CD4-positive, CD25-positive, alpha-beta regulatory T cell (primary cell): ENCODE measurements around the gene DNAJC3. TPM values are rescaled to one million over a fixed set of nuclear protein-coding genes. Genes with fewer than 3 reads are reported as not detected.
A peak's percentile ranks its signal among the peaks of the same experiment; 100 is the strongest.

Experiments used
- ATAC-seq, 2 donors: fragments of 150-1000 bp; cut with Tn5 transposase; one replicate each; pipeline ENCODE4 v1.10.0; 2021; ENCODE audit warnings: low read depth in 2 of 2, moderate number of reproducible peaks in 2 of 2, moderate library complexity in 1 of 2
- DNase-seq, 3 donors: peaks; one replicate each; pipeline versions ENCODE4 v3.0.0 to v3.0.0-alpha.2; 2012 to 2022; ENCODE audit warnings: mixed read lengths in 1 of 3
- H3K27ac ChIP-seq: one replicate; pipeline ENCODE4 v1.7.0; 2013; ENCODE audit warnings: mild to moderate bottlenecking, low read length; ENCODE audit not compliant: insufficient read depth, poor library complexity, severe bottlenecking
- H3K27me3 ChIP-seq: one replicate; pipeline ENCODE4 v1.7.0; 2013; ENCODE audit warnings: low read length; ENCODE audit not compliant: control insufficient read depth, insufficient read depth
- H3K36me3 ChIP-seq: one replicate; pipeline ENCODE4 v1.7.0; 2013; ENCODE audit warnings: mild to moderate bottlenecking, low read length, moderate library complexity; ENCODE audit not compliant: control insufficient read depth, insufficient read depth
- H3K4me1 ChIP-seq: 2 replicates; pipeline ENCODE4 v1.7.0; 2013; ENCODE audit warnings: mild to moderate bottlenecking, low read length; ENCODE audit not compliant: insufficient read depth, control insufficient read depth, poor library complexity, severe bottlenecking
- H3K4me3 ChIP-seq: one replicate; pipeline ENCODE4 v1.7.0; 2013; ENCODE audit warnings: low read depth, mild to moderate bottlenecking, low read length, moderate library complexity
- H3K9me3 ChIP-seq, 2 experiments: 1 replicate in 1 of 2; 2 replicates in 1 of 2; pipeline ENCODE4 v1.7.0; 2013; ENCODE audit warnings: low read length in 2 of 2, mild to moderate bottlenecking in 1 of 2, moderate library complexity in 1 of 2; ENCODE audit not compliant: control insufficient read depth in 2 of 2
- H3K27ac Mint-ChIP-seq, 3 donors: one replicate each; pipeline ENCODE4 v1.8.0; 2020 to 2022; ENCODE audit warnings: mild to moderate bottlenecking in 3 of 3, mixed read lengths in 3 of 3, moderate library complexity in 2 of 3
- H3K27me3 Mint-ChIP-seq: one replicate; pipeline ENCODE4 v1.8.0; 2022; ENCODE audit warnings: mild to moderate bottlenecking, mixed read lengths
- H3K36me3 Mint-ChIP-seq: one replicate; pipeline ENCODE4 v1.8.0; 2020; ENCODE audit warnings: mixed read lengths
- H3K4me1 Mint-ChIP-seq, 4 donors: one replicate each; pipeline ENCODE4 v1.8.0; 2020 to 2022; ENCODE audit warnings: mixed read lengths in 4 of 4, mild to moderate bottlenecking in 1 of 4
- H3K4me3 Mint-ChIP-seq, 4 donors: one replicate each; pipeline ENCODE4 v1.8.0; 2020 to 2022; ENCODE audit warnings: mild to moderate bottlenecking in 4 of 4, mixed read lengths in 4 of 4, moderate library complexity in 3 of 4
- H3K9me3 Mint-ChIP-seq, 7 donors: one replicate each; pipeline ENCODE4 v1.8.0; 2020 to 2022; ENCODE audit warnings: mixed read lengths in 7 of 7, mild to moderate bottlenecking in 3 of 7, moderate library complexity in 2 of 7
- polyA plus RNA-seq, 4 donors: library from polyadenylated mRNA; unstranded; fragments of 300-500 nt; fragmentation: Illumina TruSeq; gene quantifications; one replicate each; pipeline ENCODE4 v1.2.3, GENCODE V29; 2021
- total RNA-seq: library from RNA; stranded (reverse); gene quantifications from one replicate; pipeline ENCODE4 v1.2.3, GENCODE V29; 2022

DNAJC3 gene
- total and polyA plus RNA-seq, 5 donors from 2014 or later = 11.1 to 22.4 (median 15.0) TPM

- no peak overlapping the region for H3K27ac ChIP-seq
- no peaks in the 10 kb centered on the region for H3K4me1 ChIP-seq
- Mint-ChIP-seq H3K4me1 (peaks cover 0 to 4% (median under 1%) of the 10 kb centered on the region in 4 donors), H3K36me3 (peaks cover 61% of the 10 kb centered on the region), H3K27ac (no peak overlapping the region), H3K27me3 (no peaks in the 10 kb centered on the region), H3K9me3 (peaks cover 0 to 7% (median 3%) of the 10 kb centered on the region in 7 donors), H3K4me3 (no peak overlapping the region)
- no peak overlapping the region for H3K4me3 ChIP-seq
- peaks cover 61% of the 10 kb centered on the region for H3K36me3 ChIP-seq
- DNase-seq (no peak), ATAC-seq (no peak)
- H3K27me3 ChIP-seq = no peaks in the 10 kb centered on the region
- H3K9me3 ChIP-seq = no peaks in the 10 kb centered on the region
Observed at GRCh38 chr13:95791084-95791722, 114.3 kb downstream of the DNAJC3 start.

- Histone ChIP-seq H3K36me3 (peaks cover 44% of the 10 kb centered on the region), H3K27ac (no peak overlapping the region), H3K27me3 (no peaks in the 10 kb centered on the region), H3K4me3 (no peak overlapping the region), H3K4me1 (no peaks in the 10 kb centered on the region), H3K9me3 (no peaks in the 10 kb centered on the region)
- ATAC-seq = no peak
- no peak for DNase-seq
- Mint-ChIP-seq H3K9me3 (peaks cover 0 to 7% (median 3%) of the 10 kb centered on the region in 7 donors), H3K36me3 (peaks cover 43% of the 10 kb centered on the region), H3K4me1 (peaks cover 0 to 4% (median 0%) of the 10 kb centered on the region in 4 donors), H3K27me3 (no peaks in the 10 kb centered on the region), H3K27ac (peak overlapping the region in 1 of 3 donors; percentile 63), H3K4me3 (no peak overlapping the region)
Observed at GRCh38 chr13:95793018-95793555, 116.1 kb downstream of the DNAJC3 start.

- no peak overlapping the region for H3K27ac Mint-ChIP-seq
Observed at GRCh38 chr13:95793781-95794180, 116.8 kb downstream of the DNAJC3 start.

GRCh38 chr13:95797016-95797415, 120.1 kb downstream of the DNAJC3 start:
- no peaks in the 10 kb centered on the region for H3K9me3 Mint-ChIP-seq
- Histone ChIP-seq H3K36me3 (peaks cover 12% of the 10 kb centered on the region), H3K9me3 (no peaks in the 10 kb centered on the region), H3K27ac (no peak overlapping the region), H3K27me3 (no peaks in the 10 kb centered on the region), H3K4me1 (no peaks in the 10 kb centered on the region), H3K4me3 (no peak overlapping the region)
- DNase-seq (no peak), ATAC-seq (no peak)
- H3K4me3 Mint-ChIP-seq = no peak overlapping the region
- no peaks in the 10 kb centered on the region for H3K4me1 Mint-ChIP-seq
- peaks cover 3% of the 10 kb centered on the region for H3K27me3 Mint-ChIP-seq
- peaks cover 10% of the 10 kb centered on the region for H3K36me3 Mint-ChIP-seq
- H3K27ac Mint-ChIP-seq = no peak overlapping the region

More at GRCh38 chr13:95793781-95794180, 116.8 kb downstream of the DNAJC3 start:
- DNase-seq = no peak
- peaks cover 0 to 4% (median 0%) of the 10 kb centered on the region in 4 donors for H3K4me1 Mint-ChIP-seq
- Histone ChIP-seq H3K27me3 (no peaks in the 10 kb centered on the region), H3K36me3 (peaks cover 37% of the 10 kb centered on the region), H3K9me3 (no peaks in the 10 kb centered on the region), H3K4me1 (no peaks in the 10 kb centered on the region), H3K27ac (no peak overlapping the region), H3K4me3 (no peak overlapping the region)
- H3K4me3 Mint-ChIP-seq = no peak overlapping the region
- ATAC-seq = no peak
- H3K27me3 Mint-ChIP-seq = no peaks in the 10 kb centered on the region
- H3K9me3 Mint-ChIP-seq = peaks cover 0 to 5% (median 3%) of the 10 kb centered on the region in 7 donors
- H3K36me3 Mint-ChIP-seq = peaks cover 36% of the 10 kb centered on the region

GRCh38 chr13:95800436-95800835, 123.5 kb downstream of the DNAJC3 start:
- no peaks in the 10 kb centered on the region for H3K4me1 ChIP-seq
- H3K4me3 ChIP-seq = no peak overlapping the region
- no peak overlapping the region for H3K27ac ChIP-seq
- no peaks in the 10 kb centered on the region for H3K27me3 ChIP-seq
- no peaks in the 10 kb centered on the region for H3K36me3 ChIP-seq
- peaks cover 0 to 3% (median 0%) of the 10 kb centered on the region in 7 donors for H3K9me3 Mint-ChIP-seq
- H3K4me3 Mint-ChIP-seq = no peak overlapping the region
- no peaks in the 10 kb centered on the region for H3K9me3 ChIP-seq
- DNase-seq = no peak
- no peak for ATAC-seq
- no peak overlapping the region for H3K27ac Mint-ChIP-seq
- no peaks in the 10 kb centered on the region for H3K36me3 Mint-ChIP-seq
- H3K4me1 Mint-ChIP-seq = no peaks in the 10 kb centered on the region
- H3K27me3 Mint-ChIP-seq = peaks cover 13% of the 10 kb centered on the region

GRCh38 chr13:95801825-95802224, 124.9 kb downstream of the DNAJC3 start:
- Mint-ChIP-seq H3K36me3 (no peaks in the 10 kb centered on the region), H3K9me3 (peaks cover 0 to 6% (median 0%) of the 10 kb centered on the region in 7 donors), H3K4me3 (no peak overlapping the region), H3K27me3 (peaks cover 23% of the 10 kb centered on the region), H3K4me1 (no peaks in the 10 kb centered on the region), H3K27ac (no peak overlapping the region)
- H3K9me3 ChIP-seq = no peaks in the 10 kb centered on the region
- no peak overlapping the region for H3K4me3 ChIP-seq
- H3K27me3 ChIP-seq = no peaks in the 10 kb centered on the region
- no peaks in the 10 kb centered on the region for H3K36me3 ChIP-seq
- H3K27ac ChIP-seq = no peak overlapping the region
- no peak for DNase-seq
- ATAC-seq = no peak
- H3K4me1 ChIP-seq = no peaks in the 10 kb centered on the region

- Mint-ChIP-seq H3K9me3 (peaks cover 0 to 12% (median 4%) of the 10 kb centered on the region in 7 donors), H3K36me3 (no peaks in the 10 kb centered on the region), H3K27me3 (peaks cover 45% of the 10 kb centered on the region), H3K4me3 (no peak overlapping the region), H3K4me1 (no peaks in the 10 kb centered on the region), H3K27ac (peak overlapping the region in 1 of 3 donors; percentile 49)
- H3K27ac ChIP-seq = no peak overlapping the region
- DNase-seq (no peak), ATAC-seq (no peak)
- no peaks in the 10 kb centered on the region for H3K4me1 ChIP-seq
- H3K27me3 ChIP-seq = peaks cover 4% of the 10 kb centered on the region
- H3K36me3 ChIP-seq = no peaks in the 10 kb centered on the region
- no peak overlapping the region for H3K4me3 ChIP-seq
- peaks cover 0 to 3% of the 10 kb centered on the region in 2 experiments for H3K9me3 ChIP-seq
Observed at GRCh38 chr13:95805921-95806320, 129.0 kb downstream of the DNAJC3 start.

- H3K36me3 ChIP-seq = no peaks in the 10 kb centered on the region
- Mint-ChIP-seq H3K36me3 (no peaks in the 10 kb centered on the region), H3K27me3 (peaks cover 38% of the 10 kb centered on the region), H3K4me1 (no peaks in the 10 kb centered on the region), H3K9me3 (peaks cover 0 to 27% (median 11%) of the 10 kb centered on the region in 7 donors), H3K4me3 (no peak overlapping the region), H3K27ac (no peak overlapping the region)
- no peaks in the 10 kb centered on the region for H3K4me1 ChIP-seq
- H3K4me3 ChIP-seq = no peak overlapping the region
- ATAC-seq (no peak), DNase-seq (no peak)
- H3K27me3 ChIP-seq = peaks cover 4% of the 10 kb centered on the region
- no peak overlapping the region for H3K27ac ChIP-seq
- peaks cover 3 to 7% of the 10 kb centered on the region in 2 experiments for H3K9me3 ChIP-seq
Observed at GRCh38 chr13:95809429-95809828, 132.5 kb downstream of the DNAJC3 start.
